Stimulated activated CD4-positive, alpha-beta T cell treated with anti-CD3 and anti-CD28 coated beads, Interleukin-12 subunit alpha, Interleukin-12 subunit beta, amount 100 ng/mL, for 24 hours (primary cell): ENCODE results near the gene RDH11.
"Not testable (repeated sequence)": the region's sequence is repeated elsewhere in the genome, so short reads cannot be mapped to it uniquely, and the experiment has no call there.

Experiments used
- DNase-seq, 2 experiments: peaks; one replicate each; pipeline ENCODE4 v3.0.0-alpha.2; 2020; ENCODE audit warnings: low read depth in 2 of 2

The RDH11 gene

GRCh38 chr14:67695394-67695949, at the start of gene RDH11:
Gene RDH11, minus strand, starts transcription at chr14:67695764. Its CDS starts 61 bp downstream, at chr14:67695703.
- DNase-seq, result peak; percentile 62 to 77

GRCh38 chr14:67744046-67744445, 48.5 kb upstream of the RDH11 start:
- no peak for DNase-seq

- no peak for DNase-seq
These were observed 43.4 kb upstream of the RDH11 start for GRCh38 chr14:67738740-67739504.

- no peak for DNase-seq
These were observed 41.2 kb upstream of the RDH11 start for GRCh38 chr14:67736771-67737170.

DNA sequence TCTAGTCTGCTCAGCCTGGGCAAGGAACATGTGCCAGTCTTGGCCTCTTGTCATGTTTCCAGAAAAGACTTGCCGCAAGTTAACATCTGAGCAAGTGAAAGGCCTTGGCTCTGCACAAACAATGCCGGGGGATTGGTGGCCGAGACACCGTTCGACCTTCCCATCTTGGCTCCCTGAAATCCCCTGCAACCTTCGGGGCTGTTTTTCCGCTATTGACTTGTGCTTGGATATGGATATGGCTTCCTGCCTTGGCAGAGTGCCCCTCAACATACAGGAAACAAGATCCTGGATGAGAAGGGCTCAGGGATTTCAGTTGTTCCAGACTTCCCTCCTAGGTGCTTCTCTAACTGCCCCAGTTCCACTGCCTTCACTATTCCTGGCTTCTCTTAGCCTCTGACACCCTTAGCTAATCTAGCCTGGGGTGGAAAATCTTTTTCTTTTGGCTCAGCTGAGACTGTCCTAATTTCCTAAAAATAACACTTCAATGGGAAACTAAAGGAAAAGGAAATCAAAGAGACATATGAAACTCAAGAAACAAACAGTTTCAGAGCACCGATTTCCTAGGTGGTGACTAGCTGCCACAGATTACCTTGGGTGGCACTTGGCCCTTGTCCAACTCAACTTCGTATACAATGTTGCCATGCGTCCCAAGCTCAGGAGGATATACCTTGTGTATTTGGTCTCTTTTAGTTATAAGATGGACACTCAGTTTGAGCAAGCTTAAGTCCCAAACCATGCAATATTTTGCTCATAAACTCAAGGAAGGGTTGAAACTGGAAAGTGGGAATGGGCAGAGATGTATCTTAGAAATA, 40.0 kb upstream of the RDH11 start:
- DNase-seq, result no peak

- no peak for DNase-seq
These were observed 39.1 kb upstream of the RDH11 start for GRCh38 chr14:67734675-67735074.

GRCh38 chr14:67733616-67734015, 38.1 kb upstream of the RDH11 start:
- DNase-seq, result no peak

DNA sequence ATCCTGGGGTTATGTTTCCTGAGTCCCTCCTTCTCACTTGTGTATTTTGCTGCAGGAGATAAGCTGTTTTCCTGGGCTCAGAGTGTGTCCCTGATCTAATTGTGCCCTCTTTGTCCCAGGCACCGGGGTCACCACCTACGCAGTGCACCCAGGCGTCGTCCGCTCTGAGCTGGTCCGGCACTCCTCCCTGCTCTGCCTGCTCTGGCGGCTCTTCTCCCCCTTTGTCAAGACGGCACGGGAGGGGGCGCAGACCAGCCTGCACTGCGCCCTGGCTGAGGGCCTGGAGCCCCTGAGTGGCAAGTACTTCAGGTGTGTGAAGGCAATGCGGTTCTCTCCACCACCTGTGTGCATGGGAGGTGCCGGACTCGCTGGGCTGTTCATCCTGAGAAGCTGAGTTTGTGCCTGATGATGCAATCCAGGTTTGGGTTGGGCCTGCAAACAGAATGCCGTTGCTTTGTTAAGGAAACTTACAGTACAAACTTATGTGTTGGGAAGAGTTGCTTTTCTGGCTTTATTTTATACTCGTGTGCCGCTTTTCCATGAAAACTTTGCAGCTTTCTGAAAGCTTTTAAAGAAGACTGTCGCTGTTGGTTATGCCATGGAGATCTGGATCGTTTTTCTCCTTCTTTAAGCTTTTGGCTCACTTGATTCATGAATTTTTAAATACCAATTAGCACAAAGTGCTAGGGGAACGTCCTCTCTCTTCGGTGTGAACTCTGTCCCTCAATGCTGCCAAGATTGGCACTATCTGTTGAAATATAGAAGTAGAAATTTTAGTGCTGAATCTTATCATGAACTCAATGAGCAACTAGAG, 33.7 kb upstream of the RDH11 start:
- DNase-seq, result no peak

DNA sequence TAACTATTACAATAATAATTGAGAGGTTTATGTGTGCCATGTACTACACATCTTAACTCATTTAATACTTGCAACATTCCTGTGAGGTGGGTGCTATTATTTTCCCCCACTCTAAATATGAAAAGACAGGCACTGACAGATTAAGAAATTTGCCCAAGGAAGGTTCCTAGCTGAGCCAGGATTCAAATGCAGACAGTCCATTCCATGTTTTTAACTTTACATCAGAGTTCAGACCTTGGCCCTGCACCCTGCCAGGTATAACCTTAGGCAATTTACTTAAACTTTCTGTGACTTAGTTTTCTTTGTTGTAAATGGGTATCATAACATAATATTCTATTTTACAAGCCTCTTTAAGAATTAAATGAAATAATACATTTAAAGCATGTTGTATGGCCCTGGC, 32.7 kb upstream of the RDH11 start:
- DNase-seq, result no peak

DNA sequence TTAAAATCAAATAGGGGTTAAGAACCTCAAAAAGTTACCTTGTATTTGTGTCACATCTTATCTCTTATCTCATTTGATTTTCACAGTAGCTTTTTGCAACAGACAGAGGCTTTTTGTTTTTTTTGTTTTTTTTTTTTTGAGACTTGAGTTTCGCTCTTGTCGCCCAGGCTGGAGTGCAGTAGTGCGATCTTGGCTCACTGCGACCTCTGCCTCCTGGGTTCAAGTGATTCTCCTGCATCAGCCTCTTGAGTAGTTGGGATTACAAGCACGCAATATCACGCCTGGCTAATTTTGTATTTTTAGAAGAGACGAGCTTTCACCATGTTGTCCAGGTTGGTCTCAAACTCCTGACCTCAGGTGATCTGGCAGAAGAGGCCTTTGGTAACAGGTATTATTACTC, 31.8 kb upstream of the RDH11 start:
- no peak for DNase-seq

DNA sequence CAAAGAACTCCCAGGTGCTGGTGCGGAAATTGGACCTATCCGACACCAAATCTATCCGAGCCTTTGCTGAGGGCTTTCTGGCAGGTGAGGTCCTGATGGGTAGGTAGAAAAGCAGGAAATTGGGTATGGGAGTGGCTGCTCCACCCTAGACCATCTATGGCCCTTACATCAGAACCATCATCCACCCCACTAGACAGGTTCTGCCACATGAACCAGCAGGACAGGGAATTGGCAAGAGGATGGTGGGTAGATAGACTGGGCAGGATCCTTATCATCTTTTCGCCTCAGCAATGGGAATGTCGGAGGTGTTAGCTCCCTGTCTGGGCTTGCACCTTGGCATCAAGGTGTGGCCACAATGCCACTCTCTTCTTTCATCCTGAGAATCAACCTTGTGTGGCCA, 29.6 kb upstream of the RDH11 start:
- DNase-seq, result no peak

DNA sequence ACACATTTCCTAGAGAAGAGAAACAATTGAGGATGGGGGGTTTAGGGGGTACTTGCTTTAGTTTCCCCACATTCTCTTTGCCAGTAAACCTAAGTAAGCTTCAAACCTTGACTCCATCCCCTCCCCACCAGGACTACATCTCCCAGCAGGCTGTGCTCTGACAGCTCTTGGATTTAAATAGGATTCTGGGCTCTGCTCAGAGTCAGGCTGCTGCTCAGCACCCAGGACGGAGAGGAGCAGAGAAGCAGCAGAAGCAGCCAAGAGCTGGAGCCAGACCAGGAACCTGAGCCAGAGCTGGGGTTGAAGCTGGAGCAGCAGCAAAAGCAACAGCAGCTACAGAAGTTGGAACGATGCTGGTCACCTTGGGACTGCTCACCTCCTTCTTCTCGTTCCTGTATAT, 26.7 kb upstream of the RDH11 start:
- no peak for DNase-seq

DNA sequence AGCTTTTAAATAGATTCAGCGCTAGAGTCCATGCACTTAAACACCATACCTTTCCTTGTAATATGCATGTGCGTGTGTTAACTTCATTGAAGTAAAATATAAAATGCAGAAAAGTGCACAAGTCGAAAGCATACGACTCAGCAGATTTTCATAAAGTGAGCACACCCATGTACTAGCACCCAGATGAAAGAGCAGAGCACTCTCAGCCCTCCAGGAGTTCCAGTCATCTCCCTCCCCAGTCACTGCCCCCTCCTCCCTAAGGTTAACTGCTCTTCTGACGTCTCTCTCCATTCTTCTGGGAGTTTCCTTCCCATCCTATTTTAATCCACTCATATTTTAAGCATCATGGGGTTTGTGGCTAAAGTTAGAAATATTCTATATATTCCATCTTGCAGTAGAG, 26.3 kb upstream of the RDH11 start:
- no peak for DNase-seq

- DNase-seq, result no peak
These were observed 24.3 kb upstream of the RDH11 start for GRCh38 chr14:67719866-67720265.

- not testable (repeated sequence) for DNase-seq
These were observed 23.8 kb upstream of the RDH11 start for GRCh38 chr14:67719385-67719784.

DNA sequence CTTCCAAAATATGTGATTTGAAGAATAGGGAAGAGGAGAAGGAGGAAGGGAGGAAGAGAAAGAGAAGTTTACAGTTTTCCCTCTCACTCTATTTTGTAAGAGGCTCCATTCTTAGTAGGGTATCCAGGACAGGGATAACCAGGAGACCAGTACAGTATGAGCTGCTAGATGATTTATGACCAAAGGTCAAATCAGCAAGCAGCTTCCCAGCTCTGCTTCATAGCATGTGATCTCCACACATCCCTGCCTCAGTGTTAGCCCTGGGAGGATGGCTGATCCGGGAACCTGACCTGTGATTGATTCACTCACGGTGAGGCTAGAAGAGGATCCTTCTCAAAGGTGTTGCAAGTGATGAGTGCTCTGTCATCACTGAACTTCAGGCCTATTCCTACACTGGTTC, 22.7 kb upstream of the RDH11 start:
- DNase-seq, result no peak

GRCh38 chr14:67717048-67717447, 21.5 kb upstream of the RDH11 start:
- DNase-seq, result no peak

GRCh38 chr14:67710209-67710608, 14.6 kb upstream of the RDH11 start:
- no peak for DNase-seq

DNA sequence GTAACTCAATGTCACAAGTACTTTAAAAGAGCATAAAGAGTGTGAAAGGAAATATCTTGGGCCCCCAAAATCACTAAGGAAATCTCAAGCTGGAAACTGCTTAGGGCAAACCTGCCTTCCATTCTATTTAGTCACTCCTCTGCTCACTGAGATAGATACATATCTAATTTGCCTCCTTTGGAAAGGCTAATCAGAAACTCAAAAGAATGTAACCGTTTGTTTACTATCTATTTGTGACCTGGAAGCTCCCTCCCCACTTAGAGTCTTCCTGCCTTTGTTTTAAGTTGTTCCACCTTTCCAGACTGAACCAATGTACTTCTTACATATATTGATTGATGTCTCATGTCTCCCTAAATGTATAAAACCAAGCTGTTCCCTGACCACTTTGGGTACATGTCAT, 14.2 kb upstream of the RDH11 start:
- DNase-seq, result not testable (repeated sequence)

GRCh38 chr14:67709346-67709745, 13.8 kb upstream of the RDH11 start:
- not testable (repeated sequence) for DNase-seq

DNA sequence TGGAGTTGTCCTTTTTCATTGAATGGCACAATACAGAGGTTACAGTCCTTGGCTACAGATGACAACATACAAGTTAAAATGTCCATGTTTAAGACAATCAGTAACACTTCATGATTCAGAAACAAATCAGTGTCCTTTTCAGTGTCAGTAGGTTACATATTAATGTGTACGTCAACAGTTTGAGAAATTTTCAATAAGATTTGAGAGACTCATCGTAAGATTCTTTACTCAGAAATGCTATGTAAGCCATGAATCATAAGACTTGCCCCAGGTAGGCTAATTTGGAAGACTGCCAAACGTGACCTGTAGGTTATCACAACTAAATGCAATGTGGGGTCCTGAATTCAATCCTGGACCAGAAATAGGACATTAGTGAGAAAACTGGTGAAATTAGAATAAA, 9.6 kb upstream of the RDH11 start:
- DNase-seq, result no peak

- no peak for DNase-seq
These were observed 9.0 kb upstream of the RDH11 start for GRCh38 chr14:67704484-67705089.
